ENCODE results near the gene IGFN1. TPM values are rescaled to one million over a fixed set of nuclear protein-coding genes. Genes with fewer than 3 reads are reported as not detected.

IGFN1 gene
- total and polyA plus RNA-seq, 10 of the 15 experiments (the other 5 are each of a cell fraction or from before 2014, with no cell fraction given), result not detected

- no peak for TF ChIP-seq YY1 (IDR thresholded peaks at IDR 0.05; ENCODE audit: low read depth, low read length)
Measured at GRCh38 chr1:201176940-201177339, 13.7 kb upstream of the IGFN1 start (continued).

DNA sequence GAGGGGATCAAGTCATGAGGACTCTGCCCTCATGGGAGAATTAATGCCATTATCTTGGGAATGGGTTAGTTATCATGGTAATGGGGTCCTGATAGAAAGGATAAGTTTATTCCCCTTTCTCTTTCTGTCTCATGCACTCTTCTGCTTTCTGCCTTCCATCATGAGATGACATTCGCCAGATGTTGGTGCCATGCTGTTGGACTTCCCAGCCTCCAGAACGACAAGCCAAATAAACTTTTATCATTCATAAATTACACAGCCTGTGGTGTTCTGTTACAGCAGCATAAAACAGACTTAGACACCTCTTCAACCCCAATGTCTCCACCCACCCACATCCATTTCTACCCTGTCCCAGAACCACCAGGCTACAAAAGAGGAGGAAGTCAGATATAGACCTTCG, 11.9 kb upstream of the IGFN1 start:
- no peak overlapping the region for H3K27ac ChIP-seq (ENCODE audit: control insufficient read depth, insufficient read depth)
- no peak for FAIRE-seq
- no peaks in the 10 kb centered on the region for H3K4me1 ChIP-seq (ENCODE audit: control insufficient read depth, insufficient read depth, low read length)
- DNase-seq (ENCODE audit: low read depth, low spot score), result no peak
- H3K27me3 ChIP-seq (replicated peaks in 1 of 2; ENCODE audit: control insufficient read depth in 2 of 2, insufficient read depth in 2 of 2, low read length in 1 of 2), result peaks cover 0 to 2% of the 10 kb centered on the region in 2 experiments; a peak in 3 of 4 replicates
- POLR2A ChIA-PET, result no interaction called here
- intact Hi-C loops (cut with micrococcal nuclease; ENCODE audit: unreplicated experiment) (no loop called here), in situ Hi-C loops (cut with MboI) (no loop called here)
- ATAC-seq, result no peak
- SMC1A ChIA-PET (ENCODE audit: uncharacterized antibody, unreplicated experiment), result no interaction called here
- no peak overlapping the region for H2AFZ ChIP-seq (ENCODE audit: control insufficient read depth, low read depth, low read length)
- no TSS peak for BruUV-seq (replicated peaks)
- H3K79me2 ChIP-seq (ENCODE audit: control insufficient read depth, insufficient read depth, low read length), result no peaks in the 10 kb centered on the region
- H3K9me3 ChIP-seq (replicated peaks; ENCODE audit: control insufficient read depth, insufficient read depth, low read length), result no peaks in the 10 kb centered on the region
- no peaks in the 10 kb centered on the region for H4K20me1 ChIP-seq (ENCODE audit: control insufficient read depth, insufficient read depth)
- RAD21 ChIA-PET (ENCODE audit: unreplicated experiment), result no interaction called here
- CTCF ChIA-PET, result no interaction called here
- no peak overlapping the region for H3K4me2 ChIP-seq (ENCODE audit: control insufficient read depth, insufficient read depth)
- H3K9ac ChIP-seq (ENCODE audit: control insufficient read depth, insufficient read depth, low read length), result no peak overlapping the region
- no peaks in the 10 kb centered on the region for H3K36me3 ChIP-seq (ENCODE audit: control insufficient read depth in 2 of 2, insufficient read depth in 2 of 2, low read length in 1 of 2)
- WGBS (ENCODE audit: insufficient coverage, insufficient replicate concordance, low lambda C conversion rate, missing lambda C conversion rate), result 4% methylated on average over 3 of the region's 3 CpGs
- TF ChIP-seq ZNF24 (IDR thresholded peaks at IDR 0.05) (no peak), MLLT1 (IDR thresholded peaks at IDR 0.05) (no peak), RCOR1 (conservative IDR thresholded peaks at IDR 0.05; ENCODE audit: low read depth, low read length) (no peak), POLR2AphosphoS2 (IDR thresholded peaks at IDR 0.05; ENCODE audit: low read depth, low read length) (no peak), BCL11A (IDR thresholded peaks at IDR 0.05; ENCODE audit: low read depth, low read length) (no peak), CHD4 (IDR thresholded peaks at IDR 0.05) (no peak), SUZ12 (IDR thresholded peaks at IDR 0.05; ENCODE audit: unreplicated experiment) (no peak)
- TF ChIP-seq, protein P1, sequence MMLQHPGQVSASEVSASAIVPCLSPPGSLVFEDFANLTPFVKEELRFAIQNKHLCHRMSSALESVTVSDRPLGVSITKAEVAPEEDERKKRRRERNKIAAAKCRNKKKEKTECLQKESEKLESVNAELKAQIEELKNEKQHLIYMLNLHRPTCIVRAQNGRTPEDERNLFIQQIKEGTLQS (IDR thresholded peaks at IDR 0.05; ENCODE audit: borderline replicate concordance, extremely low read depth, low read depth, low read length), result no peak
- no peak overlapping the region for H3K4me3 ChIP-seq

All from GM12878 (cell line).